HG02798 (cell line): Measurements from ENCODE around the gene NCAPG2.

Experiments
- ATAC-seq: cut with Tn5 transposase; IDR thresholded peaks from one replicate; pipeline ENCODE4 v1.9.1; 2021; ENCODE audit warnings: mild to moderate bottlenecking; ENCODE audit not compliant: unreplicated experiment, poor library complexity

Gene NCAPG2

DNA sequence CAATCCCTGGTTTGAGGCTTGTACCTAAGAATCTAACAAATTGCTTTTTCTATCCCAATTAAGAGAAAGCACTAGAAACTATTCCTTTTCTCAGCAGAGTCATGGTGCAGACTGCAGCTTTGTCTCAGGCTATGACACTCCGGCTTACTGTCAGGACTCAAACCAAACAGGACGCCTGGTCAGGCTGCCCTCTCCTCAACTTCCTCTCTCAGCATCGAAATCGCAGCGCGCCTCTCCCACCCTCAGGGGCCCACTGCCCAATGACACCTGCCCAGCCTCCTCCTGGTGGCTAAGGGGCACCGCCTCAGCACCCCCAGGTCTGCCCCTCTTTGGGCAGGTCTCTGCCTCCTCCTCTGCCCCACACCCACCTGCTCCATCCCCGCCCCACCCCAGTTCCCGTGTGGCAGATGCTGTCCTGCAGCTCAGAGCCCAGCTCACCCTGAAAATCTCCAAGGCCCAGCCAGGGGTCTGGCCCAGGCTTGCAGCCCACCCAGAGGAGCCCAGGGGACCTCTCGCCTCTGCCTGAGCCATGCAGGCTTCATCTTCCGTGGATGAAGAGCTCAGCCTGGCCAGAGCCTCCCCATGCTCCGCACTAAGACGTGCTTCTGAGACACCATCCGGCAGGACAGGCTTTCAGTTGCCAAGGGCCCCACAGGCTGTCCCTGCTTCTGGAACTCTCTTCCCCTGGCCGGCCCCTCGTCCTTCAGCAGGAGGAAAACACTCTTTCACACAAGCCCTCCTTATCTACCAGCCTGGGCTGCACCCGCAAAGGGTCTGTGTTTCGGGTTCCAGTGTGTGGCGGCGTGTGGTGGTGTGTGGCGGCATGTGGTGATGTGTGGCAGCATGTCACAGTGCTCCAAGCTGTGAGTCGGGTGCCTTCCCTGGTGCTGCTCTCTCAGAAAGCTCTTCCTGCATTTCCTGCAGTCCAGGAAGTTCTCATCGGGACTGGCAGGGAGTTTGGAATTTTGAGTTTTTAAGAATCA lies 100.5 kb downstream of the NCAPG2 start:
- peak; percentile 20 for ATAC-seq

DNA sequence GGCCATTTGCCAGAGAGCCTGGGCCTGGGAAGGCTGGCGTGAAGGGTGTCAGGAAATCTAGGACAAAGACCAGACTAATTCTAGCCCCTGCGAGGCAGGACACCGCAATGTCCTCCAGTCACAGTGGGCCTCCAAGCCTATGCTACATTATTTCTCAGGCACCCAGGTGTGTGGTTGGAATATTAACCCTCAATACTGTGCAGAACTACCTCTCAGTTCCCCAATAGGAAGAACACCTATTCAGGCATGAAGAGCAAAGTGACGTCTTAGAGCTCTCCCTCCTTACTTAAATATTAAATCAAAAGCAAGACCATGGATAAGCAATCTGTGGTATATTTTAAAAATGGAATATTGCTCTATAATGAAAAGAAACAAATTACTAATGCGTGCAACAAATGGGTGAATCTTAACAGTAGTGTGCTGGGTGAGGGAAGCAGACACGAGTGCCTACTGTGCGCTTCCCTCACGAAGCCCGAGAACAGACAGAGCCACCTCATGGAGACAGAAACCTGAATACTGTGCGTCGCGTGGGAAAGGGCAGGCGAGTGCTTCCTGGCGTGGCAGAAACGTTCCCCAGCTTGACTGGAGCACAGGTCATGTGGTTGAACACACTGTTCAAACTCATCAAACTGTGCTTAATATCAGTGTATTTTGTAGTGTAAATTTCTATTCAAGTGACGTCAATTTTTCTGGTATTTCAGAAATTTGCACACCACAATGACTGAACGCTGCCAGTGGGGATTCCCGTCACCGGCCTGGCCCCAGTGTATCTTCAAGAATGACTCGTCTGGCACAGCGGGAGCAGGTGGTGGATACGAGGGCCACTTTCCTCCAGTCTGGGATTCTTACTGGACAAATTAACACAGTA lies 101.5 kb downstream of the NCAPG2 start:
- peak; percentile 70 for ATAC-seq

GRCh38 chr7:158602041-158602440 lies 102.6 kb downstream of the NCAPG2 start:
- no peak for ATAC-seq

GRCh38 chr7:158601090-158601489 lies 103.5 kb downstream of the NCAPG2 start:
- ATAC-seq: no peak

DNA sequence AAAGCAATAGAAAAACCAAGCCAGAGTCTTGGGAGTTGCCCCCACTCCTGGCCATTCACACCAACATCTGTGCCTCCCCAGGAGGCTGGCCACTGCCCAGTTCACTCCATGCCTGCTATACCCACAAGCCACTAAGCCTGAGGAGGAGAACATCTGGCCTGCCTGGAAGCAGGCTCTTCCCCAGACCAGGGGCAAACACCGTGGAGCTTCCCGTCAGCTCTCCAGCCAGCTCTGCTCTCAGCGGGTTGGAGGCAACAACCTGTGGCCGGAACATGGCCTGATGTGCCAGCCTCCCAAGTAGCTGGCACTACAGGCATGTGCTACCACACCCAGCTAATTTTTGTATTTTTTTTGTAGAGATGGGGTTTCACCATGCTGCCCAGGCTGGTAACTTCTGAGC lies 107.9 kb downstream of the NCAPG2 start:
- ATAC-seq: no peak

DNA sequence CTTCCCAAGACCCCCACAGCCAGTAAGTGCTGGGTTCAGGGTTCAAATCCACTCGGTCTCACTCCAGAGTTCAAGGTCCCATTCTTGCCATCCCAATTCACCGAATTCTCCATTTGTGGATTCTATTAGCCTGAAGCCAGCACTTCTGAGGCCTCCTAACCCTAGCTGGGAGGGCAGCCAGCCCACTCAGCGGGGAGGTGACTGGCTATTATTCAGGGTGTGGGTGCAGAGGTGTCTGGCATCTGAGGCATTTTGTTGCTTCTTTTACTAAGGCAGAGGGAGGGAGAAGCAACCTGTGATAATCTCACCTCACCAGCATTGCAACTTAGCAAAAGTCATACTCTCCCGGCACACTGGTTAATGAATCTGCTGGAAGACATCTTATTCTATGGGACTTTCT lies 108.3 kb downstream of the NCAPG2 start:
- no peak for ATAC-seq

DNA sequence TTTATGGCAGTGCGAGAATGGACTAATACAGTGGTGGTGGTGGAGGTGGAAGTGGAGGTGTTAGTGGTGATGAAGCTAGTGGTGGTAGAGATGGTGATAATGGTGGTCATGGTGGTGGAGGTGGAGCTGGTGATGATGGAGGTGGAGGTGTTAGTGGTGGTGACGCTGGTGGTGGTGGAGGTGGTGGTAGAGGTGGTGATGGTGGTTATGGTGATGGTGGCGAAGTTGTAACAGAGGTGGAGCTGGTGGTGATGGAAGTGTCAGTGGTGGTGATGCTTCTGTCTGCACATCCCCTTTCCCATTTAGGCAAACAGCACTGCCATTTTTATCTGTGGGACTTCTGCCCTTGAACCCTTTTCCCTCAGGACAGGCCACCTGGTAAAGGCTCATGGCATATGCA lies 109.5 kb downstream of the NCAPG2 start:
- peak; percentile 57 for ATAC-seq

GRCh38 chr7:158592541-158592940 lies 112.1 kb downstream of the NCAPG2 start:
- ATAC-seq: no peak

DNA sequence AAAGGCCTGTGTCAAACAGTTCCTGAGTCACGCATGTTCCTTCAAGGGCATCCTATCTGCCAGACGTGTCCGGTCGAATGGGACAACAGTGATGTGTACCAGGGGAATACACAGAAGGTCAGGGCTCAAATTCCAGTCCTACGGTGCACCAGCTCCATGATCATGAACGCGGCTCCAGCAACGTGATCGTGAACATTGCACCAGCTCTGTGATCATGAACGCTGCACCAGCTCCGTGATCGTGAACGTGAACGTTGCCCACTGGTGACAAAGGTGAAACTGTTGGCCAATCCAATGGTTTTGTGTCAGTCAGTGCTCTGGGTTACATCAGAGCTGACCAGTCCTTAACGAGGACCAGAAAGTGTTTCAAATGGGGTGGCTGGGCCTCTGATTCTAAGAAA lies 112.7 kb downstream of the NCAPG2 start:
- ATAC-seq: no peak

DNA sequence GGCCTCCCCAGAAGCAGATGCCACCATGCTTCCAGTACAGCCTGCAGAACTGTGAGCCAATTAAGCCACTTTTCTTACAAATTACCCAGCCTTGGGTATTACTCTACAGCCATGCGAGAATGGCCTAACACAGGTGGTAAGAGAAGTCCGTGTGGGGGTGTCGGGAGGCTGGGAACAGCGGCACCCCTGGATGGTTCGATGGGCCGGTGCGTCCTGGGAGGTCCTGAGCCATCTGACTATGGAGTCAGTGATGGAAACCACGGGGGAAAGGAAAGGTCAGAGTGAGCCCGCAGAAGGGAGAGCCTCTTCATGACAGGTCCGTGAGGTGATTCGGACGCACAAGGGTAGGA lies 114.4 kb downstream of the NCAPG2 start:
- no peak for ATAC-seq

GRCh38 chr7:158589653-158590052 lies 115.0 kb downstream of the NCAPG2 start:
- ATAC-seq: no peak

GRCh38 chr7:158588878-158589442 lies 115.6 kb downstream of the NCAPG2 start:
- ATAC-seq: no peak

DNA sequence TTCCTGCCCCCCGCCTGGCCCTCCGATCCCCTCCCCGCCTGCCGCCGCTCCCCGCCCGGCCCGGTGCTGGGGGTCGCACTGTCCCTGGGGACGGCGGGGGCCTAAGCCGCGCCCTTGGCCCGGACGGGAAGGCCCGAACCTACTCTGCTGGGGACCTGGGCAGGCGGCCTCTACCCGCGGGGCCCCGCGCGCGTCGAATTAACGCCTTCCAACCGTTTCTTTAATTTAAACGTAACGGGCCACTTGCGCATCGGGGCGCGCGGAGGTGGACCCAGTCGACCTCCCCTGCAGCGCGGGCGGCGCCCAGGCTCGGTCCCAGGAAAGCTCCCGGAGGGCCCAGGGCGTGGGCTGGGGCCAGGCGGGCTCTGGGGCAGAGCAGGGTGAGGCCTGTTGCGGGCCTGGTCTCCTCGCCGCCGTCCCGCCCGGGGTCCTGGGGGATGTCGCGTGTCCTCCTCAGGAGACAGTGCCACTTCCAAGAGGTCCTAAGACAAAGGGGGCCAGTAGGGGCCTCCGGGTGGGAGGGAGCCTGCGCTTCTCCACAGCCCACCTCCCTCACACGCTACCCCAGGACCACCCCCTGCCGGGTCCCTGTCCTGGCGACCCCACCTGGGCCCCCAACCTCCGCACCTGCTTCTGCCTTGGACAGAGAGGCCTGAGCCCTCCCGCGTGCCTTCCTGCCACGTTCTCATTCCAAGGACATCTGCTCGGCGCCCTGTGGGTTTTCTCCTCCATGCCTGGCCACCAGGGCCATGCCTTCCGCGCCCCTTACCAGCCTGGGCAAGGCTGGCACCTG lies 116.3 kb downstream of the NCAPG2 start:
- no peak for ATAC-seq

- peak; percentile 83 for ATAC-seq
These were observed 117.2 kb downstream of the NCAPG2 start, which contains the start of gene PTPRN2 for GRCh38 chr7:158587162-158588084. Gene PTPRN2 (minus strand): TSS chr7:158587823.

GRCh38 chr7:158586499-158587161 lies 118.0 kb downstream of the NCAPG2 start:
- no peak for ATAC-seq

DNA sequence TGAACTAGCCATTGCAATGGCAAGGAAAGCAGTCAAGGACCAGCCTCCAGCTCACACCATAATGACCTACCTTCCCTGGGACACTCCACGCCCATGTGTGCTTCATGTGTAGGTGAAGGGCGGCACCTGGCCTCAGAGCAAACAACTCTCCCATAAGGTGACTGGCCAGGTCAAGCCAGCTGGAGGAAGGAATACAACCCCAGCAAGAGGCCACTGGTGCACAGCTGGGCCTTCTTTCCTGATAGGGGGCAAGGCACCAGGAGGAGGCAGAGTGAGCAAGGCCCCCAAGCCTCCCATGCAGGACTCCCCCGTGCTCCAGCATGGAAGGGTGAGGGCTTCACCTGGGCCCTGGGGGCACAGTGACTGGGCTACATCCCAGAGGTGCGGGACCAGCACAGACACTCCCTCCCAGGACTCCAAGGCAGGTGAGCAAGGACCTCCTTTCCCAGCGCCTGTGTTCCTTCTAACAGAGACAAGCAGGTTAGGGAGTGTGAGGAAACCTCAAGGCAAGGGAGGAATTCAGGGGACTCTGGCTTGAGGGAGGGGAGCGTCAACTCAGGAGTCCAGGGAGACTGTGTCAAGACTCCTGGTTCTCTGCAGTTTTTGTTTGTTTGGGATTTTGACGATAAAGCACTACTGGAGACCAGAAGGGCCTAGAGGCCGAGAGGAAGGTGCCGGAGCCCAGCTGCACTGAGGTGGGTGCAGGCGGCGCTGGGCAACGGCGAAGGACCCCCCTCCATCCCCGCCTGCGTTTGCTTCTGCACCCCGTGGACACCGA lies 118.7 kb downstream of the NCAPG2 start:
- ATAC-seq: no peak

DNA sequence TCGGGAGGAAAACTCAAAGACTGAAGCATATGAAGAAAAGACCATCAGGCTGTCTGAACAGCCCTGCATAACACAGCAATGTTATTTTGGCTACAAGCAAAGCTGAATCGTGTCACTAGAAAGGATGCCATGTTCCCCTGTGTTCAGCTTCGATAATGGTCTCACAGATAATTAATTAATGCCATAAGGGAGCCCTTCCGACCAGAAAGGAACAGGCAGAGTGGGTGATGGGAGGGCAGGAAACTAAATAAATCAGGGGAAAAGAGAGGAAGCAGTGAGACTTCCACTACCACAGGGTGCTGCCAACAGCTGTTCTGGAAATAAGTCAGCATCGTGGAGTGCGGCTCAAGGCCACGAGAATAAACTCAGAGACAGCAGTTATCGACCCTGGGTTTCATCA lies 120.2 kb downstream of the NCAPG2 start:
- ATAC-seq: no peak

DNA sequence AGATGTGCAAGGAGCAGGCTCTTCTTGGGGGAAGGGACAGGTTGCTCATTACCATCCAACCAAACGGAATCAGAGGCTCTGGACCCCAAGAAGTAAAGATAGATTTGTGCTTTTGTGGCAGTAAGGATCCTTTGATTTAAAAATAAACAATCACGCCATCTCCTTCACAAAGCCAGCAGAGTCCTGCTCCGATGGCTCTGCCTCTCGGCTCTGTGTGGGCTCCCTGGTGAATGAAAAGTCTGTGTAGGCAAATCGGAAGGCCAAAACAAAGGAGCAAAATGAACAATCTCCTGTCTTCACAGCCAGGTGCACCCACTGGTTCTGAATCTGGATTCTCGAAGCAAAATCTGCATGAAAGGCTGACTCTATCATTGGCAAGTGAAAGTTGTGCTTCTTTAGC lies 120.8 kb downstream of the NCAPG2 start:
- ATAC-seq: no peak
